GM21786 (cell line): ENCODE results near the gene POTEI.
"Not testable (repeated sequence)": the region's sequence is repeated elsewhere in the genome, so short reads cannot be mapped to it uniquely, and the experiment has no call there.

ENCODE experiments used
- ATAC-seq: cut with Tn5 transposase; IDR thresholded peaks from one replicate; pipeline ENCODE4 v1.9.1; 2021; ENCODE audit not compliant: unreplicated experiment

Gene POTEI

GRCh38 chr2:130509228-130509627 is at the start of gene POTEI:
Gene POTEI, minus strand, starts transcription at chr2:130509328. Its CDS starts 93 bp downstream, at chr2:130509235.
- ATAC-seq, result not testable (repeated sequence)

GRCh38 chr2:130556441-130556840 is 47.3 kb upstream of the POTEI start:
- ATAC-seq, result not testable (repeated sequence)

- not testable (repeated sequence) for ATAC-seq
Measured at GRCh38 chr2:130554178-130554577, 45.0 kb upstream of the POTEI start.

DNA sequence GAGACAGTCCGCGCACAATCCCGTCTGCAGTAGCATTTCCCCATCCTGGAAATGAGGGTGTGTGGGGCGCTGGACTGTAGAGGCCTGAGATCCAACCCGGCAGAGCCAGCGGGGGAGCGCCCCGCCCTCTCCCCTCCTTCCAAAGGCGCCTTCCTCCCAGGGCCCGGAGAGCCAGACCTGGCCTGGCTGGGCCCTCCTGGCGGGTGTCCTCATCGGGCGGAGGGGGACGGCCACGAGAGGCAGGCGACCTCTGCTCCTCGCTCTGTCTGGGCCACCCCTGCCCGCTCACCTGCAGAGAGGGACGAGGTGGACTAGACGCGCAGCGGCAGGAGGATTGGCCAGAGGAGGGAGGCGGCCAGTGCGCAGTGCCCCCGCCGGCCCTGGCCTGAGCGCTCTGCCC is 40.3 kb upstream of the POTEI start:
- not testable (repeated sequence) for ATAC-seq

- ATAC-seq, result not testable (repeated sequence)
Measured at GRCh38 chr2:130548418-130548817, 39.3 kb upstream of the POTEI start.

DNA sequence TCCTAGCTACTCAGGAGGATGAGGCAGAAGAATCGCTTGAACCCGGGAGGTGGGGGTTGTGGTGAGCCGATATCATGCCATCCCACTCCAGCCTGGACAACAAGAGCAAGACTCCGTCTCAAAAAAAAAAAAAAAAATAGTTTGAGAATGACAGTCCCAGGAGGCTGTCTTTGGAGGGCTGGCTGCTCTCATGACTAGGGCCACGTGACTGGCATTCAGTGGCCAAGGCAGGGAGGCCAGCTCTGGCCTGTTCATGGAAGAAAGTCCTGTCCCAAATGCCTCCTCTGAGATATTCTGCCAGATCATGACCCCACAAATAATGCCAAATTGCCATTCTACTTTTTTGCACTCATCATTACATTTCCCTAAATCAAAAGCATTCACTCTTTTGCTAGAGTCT is 35.9 kb upstream of the POTEI start:
- not testable (repeated sequence) for ATAC-seq

GRCh38 chr2:130543785-130544528 is 34.8 kb upstream of the POTEI start:
- not testable (repeated sequence) for ATAC-seq

DNA sequence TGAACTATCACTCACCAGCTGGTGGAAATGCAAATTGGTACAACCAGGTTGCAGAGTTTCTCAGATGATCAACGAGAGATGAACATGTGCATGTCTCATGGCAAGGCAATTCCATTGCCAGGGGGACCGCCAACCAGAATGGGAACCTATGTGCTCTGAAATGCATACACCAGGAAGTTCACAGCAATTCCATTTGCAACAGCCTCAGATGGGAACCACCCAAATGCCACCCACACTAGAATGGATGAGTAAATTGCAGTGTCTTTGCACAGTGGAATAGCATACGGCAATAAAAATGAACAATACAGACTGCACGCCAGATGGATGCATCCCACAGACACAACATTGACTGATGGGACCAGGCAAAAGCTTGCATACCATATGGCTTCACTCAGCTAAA is 33.7 kb upstream of the POTEI start:
- ATAC-seq, result not testable (repeated sequence)

GRCh38 chr2:130538271-130538670 is 29.1 kb upstream of the POTEI start:
- ATAC-seq, result not testable (repeated sequence)

DNA sequence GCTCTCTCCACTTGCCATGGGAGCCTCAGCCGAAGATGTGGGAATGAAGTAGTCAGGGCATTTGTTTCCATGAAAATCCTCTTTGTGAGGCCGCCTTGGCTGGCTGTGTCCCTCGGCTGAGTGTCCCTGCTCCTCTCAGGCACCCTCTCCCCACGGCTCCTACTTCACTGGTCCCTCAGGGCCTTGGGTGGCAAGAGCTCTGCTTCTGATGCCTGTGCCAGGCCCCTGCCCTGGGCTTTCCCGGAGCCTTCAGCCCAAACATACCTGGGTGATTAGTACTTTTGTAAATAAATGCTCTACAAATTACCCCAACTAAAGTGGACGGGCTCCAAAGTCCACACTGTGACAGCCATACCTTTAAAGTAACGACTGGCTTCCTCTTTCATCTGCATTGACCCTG is 27.5 kb upstream of the POTEI start:
- not testable (repeated sequence) for ATAC-seq

DNA sequence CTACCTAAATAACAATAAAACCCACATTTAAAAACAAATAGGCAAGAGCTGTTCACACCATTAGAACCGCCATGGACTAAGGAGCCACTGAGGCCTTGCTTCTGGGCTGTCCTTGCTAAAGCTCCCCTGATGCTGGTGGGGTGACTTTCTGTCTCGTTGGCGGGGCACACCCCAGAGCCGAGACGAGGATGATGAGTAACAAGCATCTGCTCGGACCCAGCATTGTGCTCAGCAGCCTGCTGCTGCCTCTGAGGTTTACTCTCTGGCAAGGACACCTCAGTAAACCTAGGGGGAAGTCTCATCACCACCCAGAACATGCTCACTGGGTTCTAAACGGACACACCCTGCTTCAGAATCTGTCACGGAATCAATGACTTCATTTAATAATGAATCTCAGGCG is 22.5 kb upstream of the POTEI start:
- ATAC-seq, result peak; percentile 21

DNA sequence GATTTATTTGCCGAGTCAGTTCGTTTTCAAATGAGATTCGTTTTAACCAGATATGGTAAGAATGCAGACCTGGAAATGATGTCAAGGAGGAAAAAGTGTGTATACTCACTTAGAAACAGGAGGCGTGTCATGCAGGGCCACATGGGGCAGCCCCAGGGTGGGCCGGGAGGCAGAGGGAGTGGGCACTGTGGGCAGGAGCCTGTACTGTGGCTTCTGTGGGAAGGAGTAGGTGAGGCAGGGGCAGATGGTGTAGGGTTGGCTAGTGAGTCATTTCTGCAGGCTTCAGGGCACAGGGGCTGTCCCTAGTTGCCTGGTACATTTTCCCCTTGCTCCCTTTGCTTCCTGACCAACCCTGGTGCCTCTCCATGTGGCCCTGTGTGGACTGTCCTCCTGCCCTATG is 22.1 kb upstream of the POTEI start:
- ATAC-seq, result peak; percentile 98

DNA sequence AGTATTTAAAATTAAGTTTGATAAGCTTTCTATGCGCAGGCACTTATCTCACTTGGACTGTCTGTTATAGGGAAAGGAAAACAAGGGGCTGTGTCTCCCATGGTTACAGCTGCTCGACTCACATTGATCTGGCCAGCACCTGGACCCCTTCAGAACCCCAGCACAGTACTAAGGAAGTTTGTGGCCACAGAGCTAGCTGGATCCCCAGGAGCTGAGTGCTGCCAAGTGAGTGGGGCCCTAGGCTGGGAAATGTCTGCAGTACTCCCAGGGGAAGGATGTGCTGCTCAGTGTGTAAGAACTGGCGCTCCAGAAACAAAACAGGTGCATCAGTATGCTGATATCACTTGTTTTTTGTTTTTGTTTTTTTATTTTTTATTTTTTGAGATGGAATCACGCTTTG is 21.1 kb upstream of the POTEI start:
- ATAC-seq, result not testable (repeated sequence)

DNA sequence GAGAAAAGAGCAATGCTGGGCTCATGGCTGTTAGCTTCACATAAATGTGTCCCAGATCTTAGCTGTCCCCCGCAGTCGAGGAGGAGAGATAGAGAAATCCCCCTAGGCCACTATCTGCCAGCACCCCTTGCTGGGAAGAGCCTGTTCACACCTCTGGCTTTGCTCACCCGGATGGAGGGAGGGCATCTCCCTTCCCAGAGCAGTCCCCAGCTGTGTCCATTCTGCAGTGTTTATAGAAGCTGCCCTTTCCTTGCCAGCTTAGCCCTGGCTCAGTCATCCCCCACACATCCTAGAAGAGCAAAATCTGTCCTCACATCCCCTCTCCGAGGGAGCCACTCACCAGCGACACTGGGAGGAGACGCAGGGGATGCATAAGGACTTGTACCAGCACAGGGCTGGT is 20.4 kb upstream of the POTEI start:
- not testable (repeated sequence) for ATAC-seq

DNA sequence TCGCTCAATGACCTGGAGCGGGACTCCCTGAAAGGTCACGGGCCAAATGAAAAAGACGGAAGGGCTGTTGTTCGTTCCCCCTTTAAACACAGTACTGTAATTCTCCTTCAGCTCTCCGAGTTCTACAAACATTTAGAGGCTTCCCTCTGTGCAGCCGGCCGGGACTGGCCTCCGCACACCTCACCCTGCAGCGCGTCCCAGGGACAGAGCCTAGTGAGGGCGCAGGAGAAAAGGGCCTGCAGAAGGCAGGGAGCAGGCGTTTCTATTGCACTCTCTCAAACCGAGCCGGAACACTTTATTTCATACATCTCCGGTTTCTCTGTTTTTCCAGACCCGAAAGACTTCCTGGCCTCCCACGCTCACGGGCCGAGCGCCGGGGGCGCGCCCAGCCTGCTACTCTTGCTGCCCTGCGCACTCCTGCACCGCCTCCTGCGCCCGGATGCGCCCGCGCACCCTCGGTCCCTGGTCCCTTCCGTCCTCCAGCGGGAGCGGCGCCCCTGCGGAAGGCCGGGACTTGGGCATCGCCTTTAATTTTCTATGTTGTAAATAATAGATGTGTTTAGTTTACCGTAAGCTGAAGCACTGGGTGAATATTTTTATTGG is 18.3 kb upstream of the POTEI start:
- not testable (repeated sequence) for ATAC-seq

GRCh38 chr2:130522390-130522789 is 13.3 kb upstream of the POTEI start:
- ATAC-seq, result not testable (repeated sequence)

DNA sequence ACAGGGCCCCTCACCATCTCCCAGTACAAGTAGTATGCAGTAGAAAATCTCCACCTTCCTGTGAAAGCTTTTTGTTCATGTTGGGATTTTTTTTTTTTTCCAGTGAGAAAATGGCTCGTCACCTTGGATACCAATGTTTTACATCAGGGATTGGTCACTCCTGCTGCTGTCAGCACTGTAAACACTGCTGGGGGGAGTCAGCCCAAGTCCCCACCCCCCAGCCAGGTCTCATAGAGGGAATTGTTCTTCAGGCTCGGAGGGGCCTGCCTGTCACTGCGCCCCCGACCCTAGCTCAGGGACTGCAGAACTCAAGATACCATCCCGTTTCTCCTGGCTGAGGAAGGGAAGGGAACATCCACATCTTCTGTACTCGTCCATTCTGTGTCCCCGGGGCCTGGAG is 11.9 kb upstream of the POTEI start, which contains the start of gene CFC1B:
Gene CFC1B, plus strand, starts transcription at position 231 of the 400 bp plus-strand sequence. CDS start 263 bp downstream, outside the sequence.
- ATAC-seq, result not testable (repeated sequence)

GRCh38 chr2:130518516-130519106 is 9.5 kb upstream of the POTEI start:
- ATAC-seq, result not testable (repeated sequence)

DNA sequence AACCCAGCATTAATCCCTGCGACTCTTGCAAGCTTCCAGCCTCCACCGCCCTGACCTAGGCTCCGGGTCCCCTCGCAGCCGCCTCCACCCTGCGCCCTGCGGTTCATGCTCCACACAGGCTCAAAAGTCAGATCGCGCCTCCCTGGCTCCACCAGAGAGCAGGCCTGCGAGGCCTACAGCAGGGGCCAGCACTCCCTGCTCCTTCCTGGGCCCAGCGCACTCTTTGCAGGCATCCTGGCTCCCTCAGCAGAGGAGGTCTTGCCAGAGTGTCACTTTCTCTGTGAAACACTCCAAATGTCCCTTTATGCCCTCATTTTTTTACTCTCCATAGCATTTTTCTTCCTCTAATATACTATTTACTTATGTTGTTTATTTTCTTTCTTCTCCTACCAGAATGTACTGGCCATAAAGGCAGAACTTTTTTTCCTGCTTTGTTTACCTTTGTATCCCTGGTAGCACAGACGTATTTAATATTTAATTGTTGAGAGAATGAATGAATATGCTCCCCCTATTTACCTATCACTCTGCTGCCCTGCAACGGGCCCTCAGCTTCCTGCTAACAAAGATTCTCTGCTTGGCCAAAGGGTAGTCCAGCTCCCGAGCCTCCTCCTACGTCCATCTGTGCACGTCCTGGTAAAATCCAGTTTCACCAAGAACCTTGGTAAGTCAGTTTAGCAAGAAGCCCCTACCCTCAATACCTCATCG is 2.8 kb upstream of the POTEI start:
- ATAC-seq, result not testable (repeated sequence)

GRCh38 chr2:130510807-130511746 is 1.9 kb upstream of the POTEI start:
- not testable (repeated sequence) for ATAC-seq
